Stimulated activated CD4-positive, alpha-beta T cell treated with anti-CD3 and anti-CD28 coated beads, Interleukin-15, amount 100 ng/mL, for 48 hours (primary cell): Measurements from ENCODE around the gene SENP3.
"Not testable (repeated sequence)": the region's sequence is repeated elsewhere in the genome, so short reads cannot be mapped to it uniquely, and the experiment has no call there.

ENCODE experiments used
- DNase-seq, 2 donors: peaks; one replicate each; pipeline ENCODE4 v3.0.0-alpha.2; 2020; ENCODE audit warnings: low read depth in 2 of 2

Gene SENP3

DNA sequence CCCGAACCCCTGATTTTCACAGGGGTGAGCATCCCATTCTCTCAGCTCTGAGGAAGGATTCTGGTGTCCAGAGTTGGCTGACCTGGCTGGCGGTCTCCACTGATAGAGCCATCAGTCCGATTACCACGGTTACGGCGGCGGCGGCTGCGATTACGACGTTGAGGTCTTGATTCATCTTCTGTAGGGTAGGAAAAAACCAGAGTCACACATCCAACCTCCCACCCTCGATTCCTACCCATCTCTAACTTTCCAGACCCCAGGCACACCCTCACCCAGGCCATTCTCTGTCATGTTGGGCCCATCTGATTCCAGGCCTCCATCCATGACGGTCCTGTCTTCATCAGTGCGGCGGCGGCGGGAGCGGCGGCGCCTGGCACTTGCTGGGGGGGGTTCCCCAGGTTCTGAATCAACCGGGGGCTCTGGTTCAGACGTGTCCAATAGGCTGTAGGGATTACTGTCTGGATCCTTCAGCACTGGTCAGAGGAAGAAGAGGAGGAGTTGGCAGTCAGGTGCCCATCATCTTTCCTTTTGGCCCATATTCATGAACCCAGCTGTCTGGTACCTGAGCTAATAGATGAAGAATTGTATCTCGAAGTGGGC lies 30.8 kb downstream of the SENP3 start:
- no peak for DNase-seq

GRCh38 chr17:7593296-7593695 lies 31.6 kb downstream of the SENP3 start:
- no peak for DNase-seq

DNA sequence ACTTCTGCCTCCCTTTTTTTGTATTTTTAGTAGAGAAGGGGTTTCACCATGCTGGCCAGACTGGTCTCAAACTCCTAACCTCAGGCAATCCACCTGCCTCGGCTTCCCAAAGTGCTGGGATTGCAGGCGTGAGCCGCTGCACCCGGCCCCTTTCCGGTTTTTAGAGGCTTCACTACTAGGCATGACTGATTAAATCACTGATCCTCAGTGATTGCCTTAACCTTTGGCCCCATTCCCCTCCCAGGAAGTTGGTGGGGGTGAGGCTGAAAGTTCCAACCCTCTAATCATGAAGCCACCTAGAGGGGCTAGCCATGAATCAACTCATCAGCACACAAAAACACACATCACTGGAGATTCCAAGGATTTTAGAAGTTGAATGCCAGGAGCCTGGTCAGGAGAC lies 35.8 kb downstream of the SENP3 start:
- DNase-seq: not testable (repeated sequence)

- no peak for DNase-seq
Measured at GRCh38 chr17:7606280-7606679, 44.6 kb downstream of the SENP3 start.

GRCh38 chr17:7610641-7611040 lies 48.9 kb downstream of the SENP3 start:
- DNase-seq: no peak

DNA sequence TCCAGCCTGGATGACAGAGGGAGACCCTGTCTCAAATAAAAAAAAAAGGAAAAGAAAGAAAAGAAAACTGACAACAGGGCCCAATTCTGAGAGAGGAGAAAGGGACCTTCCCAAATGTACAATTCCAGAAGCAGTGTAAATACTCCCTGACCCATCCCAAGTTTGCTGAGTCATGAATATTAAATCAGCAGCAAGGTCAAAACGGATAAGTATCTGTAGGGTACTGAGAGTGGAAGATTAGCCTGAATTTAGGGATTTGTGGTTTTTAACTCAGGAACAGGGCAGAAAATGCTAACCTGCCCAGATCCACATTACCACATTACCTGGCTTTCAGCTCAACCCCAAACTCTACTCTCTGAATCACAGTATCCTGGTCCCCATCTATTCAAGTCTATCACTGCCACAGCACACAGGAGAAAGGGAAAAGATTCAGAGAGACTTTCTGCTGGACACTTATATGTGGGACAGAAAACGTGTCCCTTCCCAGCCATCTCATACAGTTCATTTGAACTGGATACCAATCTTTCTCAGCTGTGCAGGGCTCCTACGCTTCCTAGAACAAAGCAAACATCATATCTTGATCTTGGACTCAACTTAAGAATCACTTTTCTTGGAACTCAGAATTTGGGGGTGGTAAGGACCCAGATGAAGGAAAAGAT lies 50.0 kb downstream of the SENP3 start:
- no peak for DNase-seq

- no peak for DNase-seq
Measured at GRCh38 chr17:7612294-7612640, 50.5 kb downstream of the SENP3 start.

DNA sequence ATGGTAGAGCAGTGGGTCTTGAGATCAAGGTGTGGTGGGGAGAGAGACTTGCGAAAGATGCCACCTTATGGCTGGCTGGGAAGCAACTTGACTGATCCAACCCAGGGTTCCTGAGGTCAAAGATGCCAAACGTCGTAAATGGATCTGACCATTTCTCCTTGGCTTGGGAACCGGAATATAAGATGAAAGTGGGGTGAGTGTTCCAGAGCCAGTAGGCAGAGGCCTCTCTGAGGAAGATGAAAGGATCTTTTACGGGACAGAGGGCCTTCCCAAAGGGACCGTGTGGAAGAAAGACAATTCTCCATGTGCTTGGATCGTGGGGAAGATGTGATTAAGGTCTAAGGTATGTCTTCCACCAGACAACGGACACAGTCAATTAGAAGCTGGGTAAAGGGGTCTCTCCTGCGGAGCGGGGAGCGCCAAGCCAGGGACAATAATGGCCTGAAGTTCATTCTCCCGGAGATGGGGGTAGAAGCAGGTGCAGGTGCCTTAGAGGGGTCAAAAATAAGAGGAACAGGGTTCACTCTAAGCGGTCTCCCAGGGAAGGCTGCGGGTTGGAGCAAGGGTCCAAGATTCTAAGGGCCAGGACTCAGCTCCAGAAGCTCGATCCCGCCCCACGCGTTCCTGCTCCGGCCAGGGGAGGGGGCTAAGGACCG lies 52.2 kb downstream of the SENP3 start:
- no peak for DNase-seq

- peak; percentile 99 for DNase-seq
Measured at GRCh38 chr17:7614425-7615264, 52.9 kb downstream of the SENP3 start, which contains the start of gene FXR2. TSS of gene FXR2 (minus strand) at chr17:7614897. CDS start at chr17:7614532, 365 bp downstream.

DNA sequence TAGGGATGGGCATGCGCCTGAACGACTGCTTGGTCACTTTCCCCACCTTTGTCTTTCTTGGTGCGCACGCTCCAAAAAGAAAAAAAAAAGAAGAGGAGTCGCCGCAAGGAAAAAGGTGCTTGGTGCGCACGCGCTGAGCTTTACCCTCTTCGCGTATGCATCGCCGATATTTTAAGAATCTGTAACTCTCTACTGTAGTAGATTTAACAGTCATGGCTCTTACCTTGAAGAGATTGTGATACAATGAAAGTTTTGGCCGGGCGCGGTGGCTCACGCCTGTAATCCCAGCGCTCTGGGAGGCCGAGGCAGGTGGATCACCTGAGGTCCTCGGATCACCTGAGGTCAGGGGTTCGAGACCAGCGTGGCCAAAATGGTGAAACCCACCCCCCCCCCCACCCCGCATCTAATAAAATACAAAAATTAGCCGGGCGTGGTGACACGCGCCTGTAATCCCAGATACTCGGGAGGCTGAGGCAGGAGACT lies 53.6 kb downstream of the SENP3 start:
- DNase-seq: no peak

GRCh38 chr17:7618608-7619007 lies 56.9 kb downstream of the SENP3 start:
- no peak for DNase-seq

DNA sequence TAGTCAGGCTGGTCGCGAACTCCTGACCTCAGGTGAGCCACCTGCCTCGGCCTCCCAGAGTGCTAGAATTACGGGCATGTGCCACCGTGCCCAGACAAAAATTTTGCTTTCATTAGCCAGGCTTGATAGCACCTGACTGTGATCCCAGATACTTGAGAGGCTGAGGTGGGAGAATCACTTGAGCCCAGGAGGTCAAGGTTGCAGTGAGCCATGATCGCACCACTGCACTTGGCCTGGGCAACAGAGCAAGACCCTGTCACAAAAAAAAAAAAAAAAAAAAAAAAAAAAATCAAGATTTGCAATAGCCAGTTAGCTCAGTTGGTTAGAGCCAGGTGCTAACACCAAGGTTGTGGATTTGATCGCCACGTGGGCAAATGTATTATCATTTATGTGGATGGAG lies 59.1 kb downstream of the SENP3 start:
- DNase-seq: no peak
